Measurements from ENCODE around the gene CACNA2D3. TPM values are rescaled to one million over a fixed set of nuclear protein-coding genes. Genes with fewer than 3 reads are reported as not detected.
A peak's percentile ranks its signal among the peaks of the same experiment; 100 is the strongest.

CACNA2D3 gene
- polyA plus RNA-seq, 1 donor (not counting 4 experiments of a cell fraction or from before 2014, with no cell fraction given): 0.08 TPM

- Histone ChIP-seq H4K20me1 (ENCODE audit: control insufficient read depth, extremely low read depth, insufficient read depth, low read length) (no peaks in the 10 kb centered on the region), H3K36me3 (ENCODE audit: control insufficient read depth in 2 of 2, extremely low read depth in 1 of 2, insufficient read depth in 2 of 2, low read length in 2 of 2) (no peaks in the 10 kb centered on the region), H2AFZ (ENCODE audit: control insufficient read depth, low read length) (no peak overlapping the region), H3K9me3 (ENCODE audit: control insufficient read depth, low read depth, low read length) (no peaks in the 10 kb centered on the region), H3K4me1 (ENCODE audit: control insufficient read depth, extremely low read depth, insufficient read depth, low read length) (peaks cover 5% of the 10 kb centered on the region), H3K27me3 (ENCODE audit: control insufficient read depth, extremely low read depth, insufficient read depth, low read length) (no peaks in the 10 kb centered on the region), H3K4me2 (ENCODE audit: control insufficient read depth, extremely low read depth, insufficient read depth, low read depth, low read length) (no peak overlapping the region), H3K79me2 (ENCODE audit: control insufficient read depth, insufficient read depth, low read length) (no peaks in the 10 kb centered on the region), H3K27ac (ENCODE audit: control insufficient read depth, insufficient read depth, low read length) (no peak overlapping the region), H3K9ac (ENCODE audit: control insufficient read depth, extremely low read depth, insufficient read depth, low read length) (no peak overlapping the region), H3K4me3 (ENCODE audit: control insufficient read depth in 2 of 3, extremely low read depth in 1 of 3, insufficient read depth in 2 of 3, low read depth in 1 of 3, low read length in 3 of 3) (no peak overlapping the region), H3K9me1 (ENCODE audit: control insufficient read depth, extremely low read depth, insufficient read depth, low read length) (no peaks in the 10 kb centered on the region)
- no peak for FAIRE-seq
- dilution Hi-C loops (cut with MboI; ENCODE audit: extremely low pct_ligation_motif_present, low sequenced_read_pairs): no loop called here
- no peak for DNase-seq (ENCODE audit: low read depth, low spot score)
- no peak for TF ChIP-seq EZH2 (IDR thresholded peaks at IDR 0.05; ENCODE audit: low read length)
- no peak for TF ChIP-seq CTCF (optimal IDR thresholded peaks at IDR 0.05 in 1 of 3, IDR thresholded peaks at IDR 0.05 in 1 of 3, conservative IDR thresholded peaks at IDR 0.05 in 1 of 3; ENCODE audit: extremely low read depth in 1 of 3, insufficient read depth in 2 of 3, low read length in 3 of 3)
These were observed 445.6 kb downstream of the CACNA2D3 start for GRCh38 chr3:54567949-54568348.

- Histone ChIP-seq H3K9me1 (ENCODE audit: control insufficient read depth, extremely low read depth, insufficient read depth, low read length) (no peaks in the 10 kb centered on the region), H3K36me3 (ENCODE audit: control insufficient read depth in 2 of 2, extremely low read depth in 1 of 2, insufficient read depth in 2 of 2, low read length in 2 of 2) (no peaks in the 10 kb centered on the region), H2AFZ (ENCODE audit: control insufficient read depth, low read length) (no peak overlapping the region), H3K79me2 (ENCODE audit: control insufficient read depth, insufficient read depth, low read length) (no peaks in the 10 kb centered on the region), H3K27ac (ENCODE audit: control insufficient read depth, insufficient read depth, low read length) (no peak overlapping the region), H3K27me3 (ENCODE audit: control insufficient read depth, extremely low read depth, insufficient read depth, low read length) (no peaks in the 10 kb centered on the region), H3K4me2 (ENCODE audit: control insufficient read depth, extremely low read depth, insufficient read depth, low read depth, low read length) (no peak overlapping the region), H3K9me3 (ENCODE audit: control insufficient read depth, low read depth, low read length) (no peaks in the 10 kb centered on the region), H3K4me1 (ENCODE audit: control insufficient read depth, extremely low read depth, insufficient read depth, low read length) (peaks cover under 1% of the 10 kb centered on the region), H3K4me3 (ENCODE audit: control insufficient read depth in 2 of 3, extremely low read depth in 1 of 3, insufficient read depth in 2 of 3, low read depth in 1 of 3, low read length in 3 of 3) (no peak overlapping the region), H4K20me1 (ENCODE audit: control insufficient read depth, extremely low read depth, insufficient read depth, low read length) (no peaks in the 10 kb centered on the region), H3K9ac (ENCODE audit: control insufficient read depth, extremely low read depth, insufficient read depth, low read length) (no peak overlapping the region)
- no peak for TF ChIP-seq EZH2 (IDR thresholded peaks at IDR 0.05; ENCODE audit: low read length)
- DNase-seq (ENCODE audit: low read depth, low spot score) (no peak), FAIRE-seq (no peak)
- dilution Hi-C loops (cut with MboI; ENCODE audit: extremely low pct_ligation_motif_present, low sequenced_read_pairs): no loop called here
These were observed 447.7 kb downstream of the CACNA2D3 start for GRCh38 chr3:54570008-54570407.

GRCh38 chr3:54572197-54572895, 450.0 kb downstream of the CACNA2D3 start:
- Histone ChIP-seq H4K20me1 (ENCODE audit: control insufficient read depth, extremely low read depth, insufficient read depth, low read length) (no peaks in the 10 kb centered on the region), H3K9me3 (ENCODE audit: control insufficient read depth, low read depth, low read length) (no peaks in the 10 kb centered on the region), H2AFZ (ENCODE audit: control insufficient read depth, low read length) (no peak overlapping the region), H3K9me1 (ENCODE audit: control insufficient read depth, extremely low read depth, insufficient read depth, low read length) (no peaks in the 10 kb centered on the region), H3K9ac (ENCODE audit: control insufficient read depth, extremely low read depth, insufficient read depth, low read length) (no peak overlapping the region), H3K27ac (ENCODE audit: control insufficient read depth, insufficient read depth, low read length) (no peak overlapping the region), H3K4me3 (ENCODE audit: control insufficient read depth in 2 of 3, extremely low read depth in 1 of 3, insufficient read depth in 2 of 3, low read depth in 1 of 3, low read length in 3 of 3) (no peak overlapping the region), H3K79me2 (ENCODE audit: control insufficient read depth, insufficient read depth, low read length) (no peaks in the 10 kb centered on the region), H3K4me2 (ENCODE audit: control insufficient read depth, extremely low read depth, insufficient read depth, low read depth, low read length) (no peak overlapping the region), H3K27me3 (ENCODE audit: control insufficient read depth, extremely low read depth, insufficient read depth, low read length) (no peaks in the 10 kb centered on the region), H3K4me1 (ENCODE audit: control insufficient read depth, extremely low read depth, insufficient read depth, low read length) (no peaks in the 10 kb centered on the region), H3K36me3 (ENCODE audit: control insufficient read depth in 2 of 2, extremely low read depth in 1 of 2, insufficient read depth in 2 of 2, low read length in 2 of 2) (no peaks in the 10 kb centered on the region)
- DNase-seq (ENCODE audit: low read depth, low spot score) (peak; percentile 5), FAIRE-seq (no peak)
- dilution Hi-C loops (cut with MboI; ENCODE audit: extremely low pct_ligation_motif_present, low sequenced_read_pairs): no loop called here
- no peak for TF ChIP-seq CTCF (optimal IDR thresholded peaks at IDR 0.05 in 1 of 3, IDR thresholded peaks at IDR 0.05 in 1 of 3, conservative IDR thresholded peaks at IDR 0.05 in 1 of 3; ENCODE audit: extremely low read depth in 1 of 3, insufficient read depth in 2 of 3, low read length in 3 of 3)
- TF ChIP-seq EZH2 (IDR thresholded peaks at IDR 0.05; ENCODE audit: low read length): no peak
